ENCODE data around the gene ADM2. TPM values are rescaled to one million over a fixed set of nuclear protein-coding genes. Genes with fewer than 3 reads are reported as not detected.
"Not testable (repeated sequence)": the region's sequence is repeated elsewhere in the genome, so short reads cannot be mapped to it uniquely, and the experiment has no call there.

The ADM2 gene
- total RNA-seq, 1 donor from 2014 or later: under 0.01 TPM

DNA sequence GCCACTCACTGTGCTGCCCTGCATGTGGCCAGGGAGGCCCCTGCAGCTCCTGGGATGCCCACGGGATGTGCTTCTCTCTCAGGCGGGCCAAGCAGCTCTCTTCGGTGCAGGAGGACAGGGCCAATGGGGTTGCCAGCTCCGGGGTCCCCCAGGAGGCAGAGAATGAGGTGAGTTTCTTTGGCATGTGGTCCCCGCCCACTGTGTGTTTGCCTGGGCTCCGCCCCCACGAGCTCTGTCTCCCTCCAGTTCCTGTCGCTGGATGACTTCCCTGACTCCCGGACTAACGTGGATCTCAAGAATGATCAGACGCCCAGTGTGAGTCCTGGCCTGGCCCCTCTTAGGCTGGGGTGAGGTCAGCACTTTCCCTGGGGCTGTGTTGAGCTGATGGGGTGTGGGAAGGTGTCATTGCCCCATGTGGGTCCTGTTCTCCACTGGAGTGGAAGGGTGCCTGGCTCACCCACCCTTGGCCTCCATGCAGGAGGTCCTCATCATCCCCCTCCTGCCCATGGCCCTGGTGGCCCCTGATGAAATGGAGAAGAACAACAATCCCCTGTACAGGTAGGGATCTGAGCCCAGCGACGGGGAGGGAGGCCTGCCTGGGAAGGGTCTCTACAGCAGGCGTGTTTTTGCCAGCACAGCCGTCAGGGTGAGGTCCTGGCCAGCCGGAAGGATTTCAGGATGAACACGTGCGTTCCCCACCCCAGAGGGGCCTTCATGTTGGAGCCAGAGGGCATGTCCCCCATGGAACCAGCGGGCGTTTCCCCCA is 36.3 kb downstream of the ADM2 start:
- H3K4me1 ChIP-seq (ENCODE audit: control insufficient read depth in 3 of 3, insufficient read depth in 3 of 3, low read length in 3 of 3): no peaks in the 10 kb centered on the region
- H3K9me3 ChIP-seq (ENCODE audit: control insufficient read depth in 3 of 3, low read length in 3 of 3): no peaks in the 10 kb centered on the region
- H3K36me3 ChIP-seq (ENCODE audit: control insufficient read depth in 3 of 3, insufficient read depth in 3 of 3, low read length in 3 of 3): peaks cover 46 to 52% (median 46%) of the 10 kb centered on the region in 3 donors
- no peaks in the 10 kb centered on the region for H3K27me3 ChIP-seq (ENCODE audit: control insufficient read depth in 3 of 3, insufficient read depth in 3 of 3, low read length in 3 of 3)
- no peak overlapping the region for H3K9ac ChIP-seq (ENCODE audit: low read depth in 1 of 3, low read length in 3 of 3)
- H3K4me3 ChIP-seq (ENCODE audit: low read length in 3 of 3): no peak overlapping the region
- H3K27ac ChIP-seq (ENCODE audit: low read depth, low read length): no peak overlapping the region

DNA sequence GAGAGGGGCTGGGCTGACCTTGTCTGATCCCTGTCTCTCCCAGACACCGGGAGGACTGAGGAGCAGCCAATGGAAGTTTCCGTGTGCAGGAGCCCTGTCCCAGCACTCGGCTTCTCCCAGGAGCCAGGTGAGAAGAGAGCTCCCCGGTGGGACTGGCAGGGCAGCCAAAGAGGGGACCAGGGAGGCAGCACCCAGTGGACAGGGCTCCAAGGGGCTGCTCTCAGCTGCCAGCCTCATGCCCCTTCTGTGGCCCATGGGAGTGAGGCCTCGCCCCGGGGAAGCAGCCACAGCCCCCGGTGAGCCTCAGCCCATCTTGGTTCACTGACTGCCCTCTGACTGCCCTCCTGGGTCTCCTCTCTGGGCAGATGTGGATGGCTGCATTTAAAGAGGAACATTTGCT is 37.3 kb downstream of the ADM2 start:
- Histone ChIP-seq H3K4me1 (ENCODE audit: control insufficient read depth in 3 of 3, insufficient read depth in 3 of 3, low read length in 3 of 3) (no peaks in the 10 kb centered on the region), H3K27me3 (ENCODE audit: control insufficient read depth in 3 of 3, insufficient read depth in 3 of 3, low read length in 3 of 3) (no peaks in the 10 kb centered on the region), H3K9me3 (ENCODE audit: control insufficient read depth in 3 of 3, low read length in 3 of 3) (no peaks in the 10 kb centered on the region), H3K9ac (ENCODE audit: low read depth in 1 of 3, low read length in 3 of 3) (no peak overlapping the region), H3K27ac (ENCODE audit: low read depth, low read length) (no peak overlapping the region), H3K36me3 (ENCODE audit: control insufficient read depth in 3 of 3, insufficient read depth in 3 of 3, low read length in 3 of 3) (peaks cover 55 to 62% (median 55%) of the 10 kb centered on the region in 3 donors), H3K4me3 (ENCODE audit: low read length in 3 of 3) (no peak overlapping the region)

DNA sequence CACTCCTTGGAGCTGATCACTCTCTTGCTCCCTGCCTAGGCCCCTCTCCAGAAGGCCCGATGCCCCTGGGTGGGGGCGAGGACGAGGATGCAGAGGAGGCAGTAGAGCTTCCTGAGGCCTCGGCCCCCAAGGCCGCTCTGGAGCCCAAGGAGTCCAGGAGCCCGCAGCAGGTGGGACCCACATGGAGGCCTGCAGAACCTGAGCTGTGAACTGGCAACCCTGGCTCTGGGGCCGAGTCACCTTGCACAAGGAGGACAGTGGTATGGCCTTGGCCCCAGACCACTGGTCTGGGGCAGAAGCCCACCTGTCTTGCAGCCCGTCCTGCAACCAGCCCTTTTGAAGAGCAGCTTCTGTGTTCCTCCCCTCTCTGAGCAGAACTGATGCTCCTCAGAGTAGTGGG is 37.8 kb downstream of the ADM2 start:
- Histone ChIP-seq H3K4me1 (ENCODE audit: control insufficient read depth in 3 of 3, insufficient read depth in 3 of 3, low read length in 3 of 3) (peaks cover 2 to 4% (median 3%) of the 10 kb centered on the region in 3 donors), H3K9me3 (ENCODE audit: control insufficient read depth in 3 of 3, low read length in 3 of 3) (no peaks in the 10 kb centered on the region), H3K27me3 (ENCODE audit: control insufficient read depth in 3 of 3, insufficient read depth in 3 of 3, low read length in 3 of 3) (no peaks in the 10 kb centered on the region), H3K9ac (ENCODE audit: low read depth in 1 of 3, low read length in 3 of 3) (no peak overlapping the region), H3K4me3 (ENCODE audit: low read length in 3 of 3) (no peak overlapping the region), H3K36me3 (ENCODE audit: control insufficient read depth in 3 of 3, insufficient read depth in 3 of 3, low read length in 3 of 3) (peaks cover 60 to 66% (median 61%) of the 10 kb centered on the region in 3 donors), H3K27ac (ENCODE audit: low read depth, low read length) (no peak overlapping the region)

- not testable (repeated sequence) for H3K27ac ChIP-seq (ENCODE audit: low read depth, low read length)
- H3K36me3 ChIP-seq (ENCODE audit: control insufficient read depth in 3 of 3, insufficient read depth in 3 of 3, low read length in 3 of 3): peaks cover 57 to 61% (median 60%) of the 10 kb centered on the region in 3 donors
Measured at GRCh38 chr22:50520184-50520583, 38.8 kb downstream of the ADM2 start.

DNA sequence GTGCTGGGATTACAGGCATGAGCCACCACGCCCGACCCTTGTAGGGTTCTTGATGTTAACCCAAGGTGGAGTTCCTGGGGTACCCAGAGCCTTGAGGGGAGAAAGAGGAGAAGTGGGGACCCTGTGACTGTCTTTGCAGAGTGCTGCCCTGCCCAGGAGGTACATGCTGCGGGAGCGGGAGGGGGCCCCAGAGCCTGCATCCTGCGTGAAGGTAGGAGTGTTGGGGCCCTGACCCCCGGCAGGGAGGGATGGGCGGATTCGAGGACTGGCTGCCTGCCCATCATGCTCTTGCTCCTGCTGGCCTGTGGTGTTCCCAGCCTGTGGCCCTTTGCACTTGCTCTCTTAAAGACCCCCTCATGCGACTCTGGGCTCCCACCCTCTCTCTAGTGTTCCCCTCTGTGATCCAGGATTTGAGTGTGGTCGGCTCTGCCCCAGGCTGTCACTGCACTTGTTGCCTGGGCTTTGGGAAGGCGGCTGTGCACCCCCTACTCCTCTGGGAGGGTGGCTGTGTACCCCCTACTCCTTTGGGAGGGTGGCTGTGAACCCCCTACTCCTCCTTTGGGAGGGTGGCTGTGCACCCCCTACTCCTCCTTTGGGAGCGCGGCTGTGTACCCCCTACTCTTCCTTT is 39.6 kb downstream of the ADM2 start:
- H3K27me3 ChIP-seq (ENCODE audit: control insufficient read depth in 3 of 3, insufficient read depth in 3 of 3, low read length in 3 of 3): no peaks in the 10 kb centered on the region
- H3K9ac ChIP-seq (ENCODE audit: low read depth in 1 of 3, low read length in 3 of 3): peak overlapping the region in 1 of 3 donors; percentile 16
- H3K36me3 ChIP-seq (ENCODE audit: control insufficient read depth in 3 of 3, insufficient read depth in 3 of 3, low read length in 3 of 3): peaks cover 57 to 61% (median 60%) of the 10 kb centered on the region in 3 donors
- H3K27ac ChIP-seq (ENCODE audit: low read depth, low read length): no peak overlapping the region
- H3K4me3 ChIP-seq (ENCODE audit: low read length in 3 of 3): no peak overlapping the region
- H3K4me1 ChIP-seq (ENCODE audit: control insufficient read depth in 3 of 3, insufficient read depth in 3 of 3, low read length in 3 of 3): peaks cover 11 to 16% (median 14%) of the 10 kb centered on the region in 3 donors
- H3K9me3 ChIP-seq (ENCODE audit: control insufficient read depth in 3 of 3, low read length in 3 of 3): no peaks in the 10 kb centered on the region

More at GRCh38 chr22:50520184-50520583, 38.8 kb downstream of the ADM2 start:
- H3K4me3 ChIP-seq (ENCODE audit: low read length in 3 of 3); H3K9me3 ChIP-seq (ENCODE audit: control insufficient read depth in 3 of 3, low read length in 3 of 3); H3K9ac ChIP-seq (ENCODE audit: low read depth in 1 of 3, low read length in 3 of 3); H3K27me3 ChIP-seq (ENCODE audit: control insufficient read depth in 3 of 3, insufficient read depth in 3 of 3, low read length in 3 of 3): not testable (repeated sequence)
- peaks cover 11 to 14% (median 13%) of the 10 kb centered on the region in 3 donors for H3K4me1 ChIP-seq (ENCODE audit: control insufficient read depth in 3 of 3, insufficient read depth in 3 of 3, low read length in 3 of 3)

DNA sequence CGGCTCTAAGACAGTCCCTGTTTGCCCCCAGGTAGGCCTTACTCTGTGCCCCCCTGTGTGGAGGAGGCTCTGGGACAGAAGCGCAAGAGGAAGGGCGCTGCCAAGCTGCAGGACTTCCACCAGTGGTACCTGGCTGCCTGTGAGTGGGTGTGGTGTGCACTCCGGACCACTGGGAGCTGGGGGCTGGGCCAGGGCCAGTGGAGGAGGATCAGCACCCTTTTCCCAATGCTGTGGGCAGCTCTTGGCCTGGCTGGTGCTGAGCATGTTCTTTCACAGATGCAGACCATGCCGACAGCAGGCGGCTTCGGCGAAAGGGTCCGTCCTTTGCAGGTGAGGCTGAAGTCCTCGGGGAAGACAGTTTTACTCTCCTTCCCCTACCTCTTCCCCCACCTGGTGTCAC is 40.4 kb downstream of the ADM2 start:
- peaks cover 11 to 24% (median 17%) of the 10 kb centered on the region in 3 donors for H3K4me1 ChIP-seq (ENCODE audit: control insufficient read depth in 3 of 3, insufficient read depth in 3 of 3, low read length in 3 of 3)
- peaks cover 0 to 3% (median 0%) of the 10 kb centered on the region in 3 donors for H3K27me3 ChIP-seq (ENCODE audit: control insufficient read depth in 3 of 3, insufficient read depth in 3 of 3, low read length in 3 of 3)
- no peak overlapping the region for H3K4me3 ChIP-seq (ENCODE audit: low read length in 3 of 3)
- H3K9me3 ChIP-seq (ENCODE audit: control insufficient read depth in 3 of 3, low read length in 3 of 3): no peaks in the 10 kb centered on the region
- no peak overlapping the region for H3K27ac ChIP-seq (ENCODE audit: low read depth, low read length)
- H3K36me3 ChIP-seq (ENCODE audit: control insufficient read depth in 3 of 3, insufficient read depth in 3 of 3, low read length in 3 of 3): peaks cover 50 to 58% (median 54%) of the 10 kb centered on the region in 3 donors
- H3K9ac ChIP-seq (ENCODE audit: low read depth in 1 of 3, low read length in 3 of 3): no peak overlapping the region

- no peaks in the 10 kb centered on the region for H3K9me3 ChIP-seq (ENCODE audit: control insufficient read depth in 3 of 3, low read length in 3 of 3)
Measured at GRCh38 chr22:50522208-50522805, 41.0 kb downstream of the ADM2 start.

GRCh38 chr22:50522806-50523438 is 41.6 kb downstream of the ADM2 start:
- Histone ChIP-seq H3K4me1 (ENCODE audit: control insufficient read depth in 3 of 3, insufficient read depth in 3 of 3, low read length in 3 of 3) (peaks cover 16 to 33% (median 25%) of the 10 kb centered on the region in 3 donors), H3K4me3 (ENCODE audit: low read length in 3 of 3) (no peak overlapping the region), H3K36me3 (ENCODE audit: control insufficient read depth in 3 of 3, insufficient read depth in 3 of 3, low read length in 3 of 3) (peaks cover 40 to 46% (median 43%) of the 10 kb centered on the region in 3 donors), H3K9me3 (ENCODE audit: control insufficient read depth in 3 of 3, low read length in 3 of 3) (no peaks in the 10 kb centered on the region), H3K27me3 (ENCODE audit: control insufficient read depth in 3 of 3, insufficient read depth in 3 of 3, low read length in 3 of 3) (peaks cover 0 to 7% (median 0%) of the 10 kb centered on the region in 3 donors), H3K27ac (ENCODE audit: low read depth, low read length) (no peak overlapping the region), H3K9ac (ENCODE audit: low read depth in 1 of 3, low read length in 3 of 3) (no peak overlapping the region)

More at GRCh38 chr22:50522208-50522805, 41.0 kb downstream of the ADM2 start:
- peaks cover 14 to 30% (median 21%) of the 10 kb centered on the region in 3 donors for H3K4me1 ChIP-seq (ENCODE audit: control insufficient read depth in 3 of 3, insufficient read depth in 3 of 3, low read length in 3 of 3)
- peaks cover 0 to 7% (median 0%) of the 10 kb centered on the region in 3 donors for H3K27me3 ChIP-seq (ENCODE audit: control insufficient read depth in 3 of 3, insufficient read depth in 3 of 3, low read length in 3 of 3)
- H3K4me3 ChIP-seq (ENCODE audit: low read length in 3 of 3): no peak overlapping the region
- no peak overlapping the region for H3K27ac ChIP-seq (ENCODE audit: low read depth, low read length)
- H3K9ac ChIP-seq (ENCODE audit: low read depth in 1 of 3, low read length in 3 of 3): no peak overlapping the region
- peaks cover 46 to 52% (median 49%) of the 10 kb centered on the region in 3 donors for H3K36me3 ChIP-seq (ENCODE audit: control insufficient read depth in 3 of 3, insufficient read depth in 3 of 3, low read length in 3 of 3)

- Histone ChIP-seq H3K9ac (ENCODE audit: low read depth in 1 of 3, low read length in 3 of 3) (no peak overlapping the region), H3K36me3 (ENCODE audit: control insufficient read depth in 3 of 3, insufficient read depth in 3 of 3, low read length in 3 of 3) (peaks cover 37 to 41% (median 38%) of the 10 kb centered on the region in 3 donors), H3K4me3 (ENCODE audit: low read length in 3 of 3) (no peak overlapping the region), H3K9me3 (ENCODE audit: control insufficient read depth in 3 of 3, low read length in 3 of 3) (no peaks in the 10 kb centered on the region), H3K4me1 (ENCODE audit: control insufficient read depth in 3 of 3, insufficient read depth in 3 of 3, low read length in 3 of 3) (peaks cover 16 to 38% (median 25%) of the 10 kb centered on the region in 3 donors), H3K27me3 (ENCODE audit: control insufficient read depth in 3 of 3, insufficient read depth in 3 of 3, low read length in 3 of 3) (peaks cover 0 to 12% (median 0%) of the 10 kb centered on the region in 3 donors), H3K27ac (ENCODE audit: low read depth, low read length) (no peak overlapping the region)
Measured at GRCh38 chr22:50523458-50523805, 42.1 kb downstream of the ADM2 start.
